Measurements from ENCODE around the gene PLIN4.

PLIN4 gene

GRCh38 chr19:4505570-4506448, 12.5 kb downstream of the PLIN4 start:
- DNase-seq (ENCODE audit: low spot score), result no peak

DNA sequence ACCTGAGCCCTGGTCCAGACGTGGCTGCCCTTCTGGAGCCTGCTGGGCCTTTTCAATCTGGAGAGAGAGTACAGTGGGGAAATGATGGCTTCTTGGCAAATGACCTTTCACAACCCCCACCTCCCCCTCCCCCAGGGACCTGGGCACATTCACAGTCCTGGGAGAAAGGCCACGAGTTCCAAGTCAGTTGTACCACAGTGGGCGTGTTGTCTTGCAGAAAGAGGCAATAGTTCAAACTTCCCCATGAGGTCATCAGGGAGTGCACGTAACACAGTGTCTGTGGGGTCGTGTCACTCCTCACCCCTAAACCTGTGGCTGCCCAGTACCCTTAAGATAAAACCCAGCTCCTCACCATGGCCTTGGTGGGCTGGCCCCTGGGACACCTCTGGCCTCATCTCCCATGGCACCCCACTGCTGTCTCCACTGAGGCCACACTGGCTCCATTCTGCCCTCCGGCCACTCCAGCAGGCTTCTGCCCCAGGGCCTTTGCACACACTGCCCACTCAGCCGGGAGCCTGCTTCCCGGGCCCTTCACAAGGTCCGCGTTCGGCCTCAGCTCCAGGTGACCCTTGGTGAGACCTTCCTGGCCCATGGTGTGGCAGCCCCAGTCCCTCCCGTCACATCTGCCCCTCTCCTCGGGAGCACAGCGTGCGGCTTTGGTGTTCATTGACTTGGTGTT, 13.3 kb downstream of the PLIN4 start:
- no peak for DNase-seq (ENCODE audit: low spot score)

DNA sequence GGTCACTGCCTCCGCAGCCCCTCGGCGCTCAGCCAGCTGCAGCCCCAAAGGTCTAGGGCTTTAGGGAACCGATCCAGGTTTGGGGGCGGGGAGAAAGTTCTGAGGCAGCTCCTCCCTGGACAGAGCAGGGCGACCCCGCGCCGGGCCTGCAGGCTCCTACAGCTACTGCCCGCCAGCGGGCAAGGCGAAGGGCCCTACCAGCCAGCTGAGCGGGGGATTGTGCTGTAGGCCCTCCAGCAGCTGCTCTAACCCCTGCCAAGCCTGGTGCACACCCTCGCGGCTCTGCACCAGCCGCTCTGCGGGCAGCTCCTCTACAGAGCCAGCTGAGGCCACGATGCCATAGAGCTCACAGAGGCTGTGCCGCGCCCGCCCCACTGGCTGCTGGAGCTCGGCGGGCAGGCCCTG, 14.0 kb downstream of the PLIN4 start:
- no peak for DNase-seq (ENCODE audit: low spot score)

GRCh38 chr19:4503825-4504170, 14.5 kb downstream of the PLIN4 start:
- DNase-seq (ENCODE audit: low spot score), result no peak

GRCh38 chr19:4503132-4503824, 15.0 kb downstream of the PLIN4 start:
- DNase-seq (ENCODE audit: low spot score), result no peak

- DNase-seq (ENCODE audit: low spot score), result no peak
These were observed 15.8 kb downstream of the PLIN4 start for GRCh38 chr19:4502282-4503131.

- no peak for DNase-seq (ENCODE audit: low spot score)
These were observed 16.6 kb downstream of the PLIN4 start for GRCh38 chr19:4501691-4502090.

GRCh38 chr19:4500841-4501591, 17.3 kb downstream of the PLIN4 start:
- DNase-seq (ENCODE audit: low spot score), result no peak

- DNase-seq (ENCODE audit: low spot score), result no peak
These were observed 18.4 kb downstream of the PLIN4 start for GRCh38 chr19:4499855-4500254.

DNA sequence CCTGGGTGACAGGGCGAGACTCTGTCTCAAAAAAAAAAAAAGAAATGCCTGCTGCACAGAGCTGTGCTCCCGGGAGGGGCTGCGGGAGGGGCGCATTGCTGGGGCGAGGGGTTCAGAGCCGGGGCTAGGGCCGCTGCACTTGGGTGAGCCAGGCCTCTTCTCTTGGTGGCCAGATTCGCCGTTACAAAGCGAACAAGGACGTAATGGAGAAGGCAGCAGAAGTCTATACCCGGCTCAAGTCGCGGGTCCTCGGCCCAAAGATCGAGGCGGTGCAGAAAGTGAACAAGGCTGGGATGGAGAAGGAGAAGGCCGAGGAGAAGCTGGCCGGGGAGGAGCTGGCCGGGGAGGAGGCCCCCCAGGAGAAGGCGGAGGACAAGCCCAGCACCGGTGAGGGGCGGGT, 19.0 kb downstream of the PLIN4 start:
- DNase-seq (ENCODE audit: low spot score), result no peak

DNA sequence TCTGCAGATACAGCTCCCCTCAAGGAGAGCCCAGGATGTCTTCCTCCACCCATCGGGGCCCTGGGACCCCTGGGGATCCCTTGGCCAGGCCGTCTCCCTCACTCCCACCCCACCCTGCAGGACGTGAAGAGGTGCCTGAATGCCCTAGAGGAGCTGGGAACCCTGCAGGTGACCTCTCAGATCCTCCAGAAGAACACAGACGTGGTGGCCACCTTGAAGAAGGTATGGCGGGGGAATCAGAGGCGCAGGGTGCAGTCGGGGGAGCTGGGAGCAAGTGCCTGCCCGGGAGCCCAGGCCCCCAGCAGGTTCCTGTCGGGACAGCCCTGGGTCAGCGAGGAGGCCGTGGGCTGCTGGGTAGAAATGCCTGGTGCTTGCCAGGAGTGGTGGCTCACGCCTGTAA, 19.6 kb downstream of the PLIN4 start:
- DNase-seq (ENCODE audit: low spot score), result no peak

DNA sequence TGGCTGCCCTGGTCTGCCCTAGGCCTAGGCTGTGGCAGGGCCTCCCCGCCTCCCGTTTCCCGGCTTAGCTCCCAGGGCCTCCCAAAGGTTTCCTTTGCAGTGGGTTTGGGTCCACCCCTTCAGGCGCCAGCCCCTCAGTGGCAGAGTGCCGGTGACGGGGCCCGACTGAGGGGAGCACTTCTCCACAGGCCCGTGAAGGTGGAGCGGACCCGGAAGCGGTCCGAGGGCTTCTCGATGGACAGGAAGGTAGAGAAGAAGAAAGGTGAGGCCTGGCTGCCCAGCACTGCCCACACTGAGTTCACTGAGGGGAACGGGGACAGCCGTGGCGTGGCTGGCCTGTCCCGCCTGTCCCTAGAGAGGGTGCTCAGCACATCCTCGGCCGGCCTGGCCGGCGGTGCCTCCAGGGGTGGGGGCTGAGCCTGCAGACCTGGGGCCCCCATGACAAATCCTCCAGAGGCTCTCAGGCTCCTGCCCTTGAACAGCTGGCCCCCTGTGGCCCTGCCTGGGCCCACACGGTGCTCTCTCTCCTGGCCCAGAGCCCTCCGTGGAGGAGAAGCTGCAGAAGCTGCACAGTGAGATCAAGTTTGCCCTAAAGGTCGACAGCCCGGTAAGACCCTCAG, 20.4 kb downstream of the PLIN4 start:
- DNase-seq (ENCODE audit: low spot score), result no peak

- DNase-seq (ENCODE audit: low spot score), result no peak
These were observed 22.0 kb downstream of the PLIN4 start for GRCh38 chr19:4496304-4496703.

DNA sequence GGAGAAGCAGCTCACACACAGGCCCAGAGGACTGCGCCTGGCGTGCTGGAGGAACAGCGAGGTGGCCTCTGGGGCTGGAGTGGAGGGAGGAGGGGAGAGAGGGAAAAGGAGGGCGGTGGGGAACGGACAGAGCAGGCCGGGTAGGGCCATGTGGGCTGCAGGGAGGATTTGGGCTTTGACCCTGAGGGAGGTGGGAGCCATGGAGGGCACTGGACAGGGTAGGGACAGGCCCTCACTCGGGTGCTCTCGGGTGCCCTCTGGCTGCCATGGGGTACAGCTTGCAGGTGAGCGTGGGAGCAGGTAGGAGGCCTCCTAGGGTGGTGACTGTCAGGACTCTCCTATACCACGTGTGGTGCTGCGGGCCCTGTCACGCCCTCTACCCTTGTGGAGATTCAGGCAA, 22.8 kb downstream of the PLIN4 start:
- DNase-seq (ENCODE audit: low spot score), result no peak

DNA sequence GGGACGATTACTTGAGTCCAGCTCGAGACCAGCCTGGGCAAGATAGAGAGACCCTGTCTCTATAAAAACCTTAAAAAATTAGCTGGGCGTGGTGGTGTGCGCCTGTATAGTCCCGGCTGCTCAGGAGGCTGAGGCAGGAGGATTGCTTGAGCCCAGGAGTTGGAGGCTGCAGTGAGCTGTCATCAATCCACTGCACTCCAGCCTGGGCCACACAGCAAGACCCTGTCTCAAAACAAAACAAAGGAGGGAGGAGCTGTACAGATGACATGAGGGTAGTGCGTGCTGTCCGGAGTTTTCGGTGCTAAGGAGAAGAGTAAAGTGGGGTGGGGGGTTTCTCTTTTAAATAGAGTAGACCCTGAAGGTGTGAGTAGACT, 23.6 kb downstream of the PLIN4 start:
- DNase-seq (ENCODE audit: low spot score), result no peak

DNA sequence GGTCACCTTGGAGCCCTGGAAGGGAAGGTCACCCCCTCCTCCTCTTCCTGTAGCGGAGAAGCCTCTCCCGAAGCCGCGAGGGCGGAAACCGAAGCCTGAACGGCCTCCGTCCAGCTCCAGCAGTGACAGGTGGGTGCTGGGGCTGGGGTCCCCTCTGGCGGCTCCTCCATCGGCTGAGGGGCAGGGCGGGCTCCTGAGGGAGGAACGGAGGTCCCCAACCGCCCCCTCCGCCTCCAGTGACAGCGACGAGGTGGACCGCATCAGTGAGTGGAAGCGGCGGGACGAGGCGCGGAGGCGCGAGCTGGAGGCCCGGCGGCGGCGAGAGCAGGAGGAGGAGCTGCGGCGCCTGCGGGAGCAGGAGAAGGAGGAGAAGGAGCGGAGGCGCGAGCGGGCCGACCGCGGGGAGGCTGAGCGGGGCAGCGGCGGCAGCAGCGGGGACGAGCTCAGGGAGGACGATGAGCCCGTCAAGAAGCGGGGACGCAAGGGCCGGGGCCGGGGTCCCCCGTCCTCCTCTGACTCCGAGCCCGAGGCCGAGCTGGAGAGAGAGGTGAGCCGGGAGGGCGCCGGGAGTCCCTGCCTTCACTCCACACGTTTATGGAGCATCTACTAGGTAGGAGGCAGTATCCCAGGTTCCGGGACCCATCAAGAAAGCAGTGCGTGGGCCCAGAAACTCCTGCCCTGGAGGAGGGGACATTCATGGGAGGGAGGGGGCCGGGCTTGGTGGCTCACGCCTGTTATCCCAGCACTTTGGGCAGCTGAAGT, 24.2 kb downstream of the PLIN4 start:
- DNase-seq (ENCODE audit: low spot score), result no peak

GRCh38 chr19:4493104-4493928, 25.0 kb downstream of the PLIN4 start:
- DNase-seq (ENCODE audit: low spot score), result no peak

DNA sequence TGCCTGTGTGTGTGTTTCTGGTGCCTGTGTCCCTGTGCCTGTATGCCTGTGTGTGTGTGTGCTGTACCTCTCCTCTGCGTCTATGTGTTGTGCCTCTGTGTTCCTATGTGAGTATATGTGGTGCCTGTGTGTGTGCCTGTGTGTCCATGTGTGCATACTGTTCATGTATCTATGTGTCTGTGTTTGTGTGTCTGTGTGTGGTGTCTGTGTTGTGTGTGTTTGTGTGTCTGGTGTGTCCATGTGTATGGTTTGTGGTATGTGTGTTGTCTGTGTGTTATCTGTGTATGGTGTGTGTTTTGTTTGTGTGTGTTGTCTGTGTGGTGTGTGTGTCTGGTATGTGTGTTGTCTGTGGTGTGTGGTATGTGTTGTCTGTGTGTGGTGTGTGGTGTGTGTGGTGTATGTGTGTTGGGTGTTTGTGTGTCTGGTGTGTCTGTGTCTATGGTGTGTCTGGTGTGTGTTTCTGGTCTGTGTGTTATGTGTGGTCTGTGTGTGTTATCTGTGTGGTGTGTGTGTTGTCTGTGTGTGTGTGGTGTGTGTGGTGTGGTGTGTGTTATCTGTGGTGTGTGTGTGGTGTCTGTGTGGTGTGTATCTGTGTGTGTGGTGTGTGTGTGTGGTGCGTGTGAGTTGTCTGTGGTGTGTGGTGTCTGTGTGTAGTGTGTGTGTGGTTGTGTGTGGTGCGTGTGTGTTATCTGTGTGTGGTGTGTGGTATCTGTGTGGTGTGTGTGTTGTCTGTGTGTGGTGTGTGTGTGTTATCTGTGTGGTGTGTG, 25.8 kb downstream of the PLIN4 start:
- DNase-seq (ENCODE audit: low spot score), result no peak

DNA sequence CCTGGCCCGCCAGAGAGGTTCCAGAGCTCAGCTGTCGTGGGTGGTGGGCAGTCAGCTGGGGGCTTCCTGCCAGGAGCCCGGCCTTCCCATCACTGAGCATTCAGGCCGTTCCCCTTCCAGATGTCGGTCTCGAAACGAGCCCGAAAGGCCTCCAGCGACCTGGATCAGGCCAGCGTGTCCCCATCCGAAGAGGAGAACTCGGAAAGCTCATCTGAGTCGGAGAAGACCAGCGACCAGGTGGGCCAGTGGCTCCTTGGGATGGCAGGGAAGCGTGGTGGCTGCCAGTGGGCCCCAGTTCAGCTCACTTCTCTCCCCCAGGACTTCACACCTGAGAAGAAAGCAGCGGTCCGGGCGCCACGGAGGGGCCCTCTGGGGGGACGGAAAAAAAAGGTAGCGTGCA, 26.8 kb downstream of the PLIN4 start:
- DNase-seq (ENCODE audit: low spot score), result no peak
